Measurements from ENCODE around the gene DLG2.

- TF ChIP-seq SIN3A (IDR thresholded peaks at IDR 0.05; ENCODE audit: borderline replicate concordance, insufficient read depth, low read length) = no peak
- TF ChIP-seq POLR2AphosphoS5 (IDR thresholded peaks at IDR 0.05; ENCODE audit: low read depth, low read length) = no peak
- no peak for TF ChIP-seq REST (IDR thresholded peaks at IDR 0.05; ENCODE audit: insufficient read depth in 1 of 2, low read depth in 2 of 2, low read length in 2 of 2)
- TF ChIP-seq FOXP2 (optimal IDR thresholded peaks at IDR 0.05; ENCODE audit: borderline replicate concordance, extremely low read depth, extremely low read length, insufficient read depth) = no peak
- TF ChIP-seq TAF1 (IDR thresholded peaks at IDR 0.05; ENCODE audit: borderline replicate concordance, insufficient read depth, low read length) = no peak
These were observed 220.8 kb downstream of the DLG2 start for GRCh38 chr11:85406316-85406715.
